Peyer's patch (tissue), 4 donors: ENCODE data around the gene CXCL16. TPM values are rescaled to one million over a fixed set of nuclear protein-coding genes. Genes with fewer than 3 reads are reported as not detected.
A peak's percentile ranks its signal among the peaks of the same experiment; 100 is the strongest.

ENCODE experiments used
- DNase-seq, 3 donors: peaks; one replicate each; pipeline ENCODE4 v3.0.0-alpha.2; 2017 to 2019
- H3K27ac ChIP-seq, 4 donors: fragments of 200-600 bp; sonication (generic); one replicate each; pipeline ENCODE4 v1.5.1; 2016 to 2019
- H3K27me3 ChIP-seq, 2 donors: fragments of 200-600 bp; sonication (generic); one replicate each; pipeline ENCODE4 v1.5.1; 2019
- H3K36me3 ChIP-seq, 3 donors: fragments of 200-600 bp; sonication (generic); one replicate each; pipeline ENCODE4 v1.5.1; 2016 to 2019
- H3K4me1 ChIP-seq, 4 donors: fragments of 200-600 bp; sonication (generic); one replicate each; pipeline ENCODE4 v1.5.1; 2016 to 2019
- H3K4me3 ChIP-seq, 4 donors: fragments of 200-600 bp; sonication (generic); 1 replicate in 3 of 4; 2 replicates in 1 of 4; pipeline ENCODE4 v1.5.1; 2016 to 2019; ENCODE audit warnings: mild to moderate bottlenecking in 1 of 4
- H3K9me3 ChIP-seq, 4 donors: fragments of 200-600 bp; sonication (generic); one replicate each; pipeline ENCODE4 v1.5.1; 2016 to 2019; ENCODE audit warnings: mild to moderate bottlenecking in 1 of 4
- POLR2A ChIP-seq, 2 donors: fragments of 450-650 bp; IDR thresholded peaks; one replicate each; pipeline ENCODE4 v1.5.1; 2017; ENCODE audit warnings: antibody characterized with exemption in 2 of 2, mild to moderate bottlenecking in 2 of 2, moderate library complexity in 2 of 2
- total RNA-seq, 4 donors: library from RNA; depleted of rRNA; stranded (reverse); fragments of >200 nt; gene quantifications; one replicate each; pipeline ENCODE4 v1.1.0, GENCODE V29; 2016
- TF ChIP-seq, protein P1 (sequence below), 6 experiments: fragments of 450-650 bp in 4 of 6; fragments of 200-600 bp in 2 of 6; sonication (generic) in 1 of 6; IDR thresholded peaks; one replicate each; pipeline ENCODE4 v1.5.1; 2017 to 2019; ENCODE audit warnings: antibody characterized with exemption in 6 of 6, mild to moderate bottlenecking in 3 of 6, moderate library complexity in 1 of 6

The CXCL16 gene
- total RNA-seq, 4 donors from 2014 or later: 24.8 to 33.1 (median 28.0) TPM

DNA sequence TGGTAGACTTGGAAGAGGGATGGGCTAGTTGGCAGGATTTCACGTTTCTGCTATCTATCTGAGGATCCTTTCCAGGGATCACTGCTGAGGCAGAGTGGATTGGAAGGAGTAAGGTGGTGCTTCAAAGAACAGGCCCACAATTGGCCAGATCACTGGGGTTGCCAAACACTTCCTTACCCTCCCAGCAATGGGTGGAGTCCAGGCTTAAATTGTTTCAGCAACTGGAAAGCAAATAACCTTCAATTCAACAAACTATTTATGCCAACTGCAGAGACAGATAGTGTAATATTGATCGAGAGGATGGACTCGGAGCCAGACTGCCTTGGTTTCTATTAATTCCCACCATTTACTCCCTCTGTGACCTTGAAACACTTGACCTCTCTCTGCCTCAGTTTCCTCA, 27.2 kb downstream of the CXCL16 start:
- H3K4me3 ChIP-seq: peak overlapping the region in 2 of 4 donors; percentile 84 to 87
- no peaks in the 10 kb centered on the region for H3K9me3 ChIP-seq
- DNase-seq: no peak
- H3K27ac ChIP-seq: peak overlapping the region; percentile 25 to 99 (median 88)
- H3K4me1 ChIP-seq: peaks cover 5 to 44% (median 13%) of the 10 kb centered on the region in 4 donors
- no peaks in the 10 kb centered on the region for H3K27me3 ChIP-seq
- H3K36me3 ChIP-seq: peaks cover 0 to 16% (median 0%) of the 10 kb centered on the region in 3 donors
- no peak for TF ChIP-seq POLR2A (IDR thresholded peaks at IDR 0.05)
- TF ChIP-seq, protein P1, sequence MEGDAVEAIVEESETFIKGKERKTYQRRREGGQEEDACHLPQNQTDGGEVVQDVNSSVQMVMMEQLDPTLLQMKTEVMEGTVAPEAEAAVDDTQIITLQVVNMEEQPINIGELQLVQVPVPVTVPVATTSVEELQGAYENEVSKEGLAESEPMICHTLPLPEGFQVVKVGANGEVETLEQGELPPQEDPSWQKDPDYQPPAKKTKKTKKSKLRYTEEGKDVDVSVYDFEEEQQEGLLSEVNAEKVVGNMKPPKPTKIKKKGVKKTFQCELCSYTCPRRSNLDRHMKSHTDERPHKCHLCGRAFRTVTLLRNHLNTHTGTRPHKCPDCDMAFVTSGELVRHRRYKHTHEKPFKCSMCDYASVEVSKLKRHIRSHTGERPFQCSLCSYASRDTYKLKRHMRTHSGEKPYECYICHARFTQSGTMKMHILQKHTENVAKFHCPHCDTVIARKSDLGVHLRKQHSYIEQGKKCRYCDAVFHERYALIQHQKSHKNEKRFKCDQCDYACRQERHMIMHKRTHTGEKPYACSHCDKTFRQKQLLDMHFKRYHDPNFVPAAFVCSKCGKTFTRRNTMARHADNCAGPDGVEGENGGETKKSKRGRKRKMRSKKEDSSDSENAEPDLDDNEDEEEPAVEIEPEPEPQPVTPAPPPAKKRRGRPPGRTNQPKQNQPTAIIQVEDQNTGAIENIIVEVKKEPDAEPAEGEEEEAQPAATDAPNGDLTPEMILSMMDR (IDR thresholded peaks at IDR 0.05): no peak

DNA sequence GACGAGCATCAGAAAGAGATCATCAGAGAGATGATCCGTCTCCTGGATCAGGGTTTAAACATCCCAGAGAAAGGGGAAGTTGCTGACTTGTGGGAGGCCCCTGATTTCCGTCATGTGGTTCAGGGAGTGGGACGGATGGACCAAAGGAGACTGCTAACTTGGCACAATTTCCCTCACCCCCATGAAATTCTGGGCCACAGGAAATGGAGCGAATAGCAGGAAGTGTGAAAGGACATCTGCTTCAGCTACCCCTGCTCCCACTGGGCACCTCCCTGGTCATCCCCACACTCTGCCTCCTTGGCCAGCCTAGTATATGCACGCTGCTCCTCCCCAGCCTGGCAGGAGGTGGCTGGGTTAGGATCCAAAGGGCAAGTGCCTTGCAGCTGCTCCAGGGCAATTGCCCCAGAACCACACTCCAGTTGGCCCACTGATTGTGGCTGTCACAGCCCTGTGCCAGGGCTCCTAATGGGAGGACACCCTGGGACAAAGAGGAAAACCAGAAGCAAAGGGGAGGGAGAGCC, 28.0 kb downstream of the CXCL16 start:
- H3K4me1 ChIP-seq: peaks cover 5 to 44% (median 13%) of the 10 kb centered on the region in 4 donors
- DNase-seq: peak; percentile 42 to 89 (median 86)
- H3K4me3 ChIP-seq: peak overlapping the region; percentile 65 to 90 (median 86)

DNA sequence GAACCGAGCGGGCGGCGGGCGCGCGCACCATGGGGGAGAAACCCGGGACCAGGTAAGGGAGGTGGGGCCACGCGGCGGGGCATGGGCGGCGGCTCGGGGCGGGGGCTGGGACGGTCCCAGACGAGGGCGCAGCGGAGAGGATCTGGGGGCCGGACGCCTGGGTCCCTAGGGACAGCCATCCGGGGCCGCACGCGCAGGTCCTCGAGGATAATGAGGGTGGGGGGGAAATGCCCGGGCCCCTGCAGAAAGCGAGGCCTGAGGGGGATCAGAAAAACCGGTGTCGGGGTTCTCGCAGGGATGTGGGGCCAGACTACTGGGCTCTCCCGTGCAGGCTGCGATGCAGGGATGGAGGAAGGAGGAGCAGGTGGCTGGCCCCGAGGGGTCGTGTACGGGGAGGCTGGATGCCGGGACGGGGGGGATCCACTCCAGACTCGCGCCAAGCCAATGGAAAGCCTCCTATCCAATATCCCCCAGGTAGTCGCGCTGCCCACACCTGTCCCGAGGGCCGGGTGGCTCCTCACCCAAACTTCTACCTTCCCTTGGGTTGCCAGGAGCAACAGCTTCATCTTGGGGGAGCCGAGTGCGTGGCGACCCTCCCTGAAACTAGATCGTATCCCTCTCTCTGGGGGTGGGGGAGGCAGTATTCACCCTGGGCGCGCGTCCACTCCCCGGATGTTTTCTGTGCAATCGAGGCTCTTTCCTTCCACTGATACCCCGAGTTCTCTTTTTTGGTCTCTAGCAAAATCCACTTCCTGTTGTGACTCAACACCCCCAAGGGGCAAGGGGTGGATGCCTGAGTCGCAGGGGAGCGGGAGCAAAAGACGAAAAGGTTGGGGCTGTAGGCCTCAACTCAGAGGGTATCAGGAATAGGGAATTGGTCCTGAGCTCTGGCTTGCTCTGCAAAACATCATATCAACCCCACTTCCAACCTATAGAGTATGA, 28.8 kb downstream of the CXCL16 start:
- no peaks in the 10 kb centered on the region for H3K27me3 ChIP-seq
- H3K4me3 ChIP-seq: peak overlapping the region; percentile 65 to 90 (median 86)
- peak overlapping the region; percentile 86 to 99 (median 92) for H3K27ac ChIP-seq
- peaks cover 0 to under 1% (median 0%) of the 10 kb centered on the region in 3 donors for H3K36me3 ChIP-seq
- peak in 2 of 3 donors; percentile 63 to 79 for DNase-seq
- no peaks in the 10 kb centered on the region for H3K9me3 ChIP-seq
- peaks cover 5 to 44% (median 13%) of the 10 kb centered on the region in 4 donors for H3K4me1 ChIP-seq
- TF ChIP-seq, protein P1 (IDR thresholded peaks at IDR 0.05): no peak
- peak; percentile 32 for TF ChIP-seq POLR2A (IDR thresholded peaks at IDR 0.05)

More for the DNA sequence above, 28.0 kb downstream of the CXCL16 start:
- Histone ChIP-seq H3K36me3 (peaks cover 0 to 8% (median 0%) of the 10 kb centered on the region in 3 donors), H3K27me3 (no peaks in the 10 kb centered on the region), H3K27ac (peak overlapping the region; percentile 86 to 99 (median 92)), H3K9me3 (no peaks in the 10 kb centered on the region)
- peak; percentile 47 to 71 for TF ChIP-seq POLR2A (IDR thresholded peaks at IDR 0.05)
- TF ChIP-seq, protein P1 (IDR thresholded peaks at IDR 0.05): no peak

DNA sequence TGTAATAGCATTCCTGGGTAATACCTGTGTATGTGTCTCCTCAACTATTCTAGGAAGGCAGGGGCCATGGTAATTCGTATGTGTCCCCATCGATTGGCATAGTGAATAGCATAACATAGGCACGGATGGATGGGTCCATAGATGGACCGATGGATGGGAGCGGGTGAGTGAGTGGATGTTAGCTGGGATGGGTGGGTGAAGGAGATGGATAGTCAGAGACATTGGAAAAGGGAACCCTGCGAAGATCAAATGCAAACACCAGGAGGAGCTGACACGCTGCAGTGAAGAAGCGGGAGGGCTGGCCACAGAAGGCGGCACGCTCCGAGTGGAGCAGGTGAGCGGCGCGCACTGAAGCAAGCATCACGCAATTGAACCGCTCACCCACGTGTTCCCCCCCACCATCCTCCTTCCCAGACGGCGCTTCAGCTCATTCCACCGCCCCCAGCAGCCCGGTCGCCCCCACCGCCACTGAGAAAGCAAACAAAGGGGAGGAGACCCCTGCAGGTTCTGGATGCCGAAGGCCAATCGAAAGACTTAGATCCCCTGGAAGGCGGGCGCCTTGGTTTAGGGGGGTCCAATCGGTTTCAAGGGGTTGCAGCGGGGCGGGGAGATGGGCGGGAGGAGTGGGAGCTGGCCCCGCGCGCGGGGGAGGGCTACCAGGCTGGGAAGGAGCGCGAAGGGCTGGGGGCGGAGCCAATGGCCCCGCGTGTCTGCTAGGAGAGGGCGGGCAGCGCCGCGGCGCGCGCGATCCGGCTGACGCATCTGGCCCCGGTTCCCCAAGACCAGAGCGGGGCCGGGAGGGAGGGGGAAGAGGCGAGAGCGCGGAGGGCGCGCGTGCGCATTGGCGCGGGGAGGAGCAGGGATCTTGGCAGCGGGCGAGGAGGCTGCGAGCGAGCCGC, 29.7 kb downstream of the CXCL16 start, which contains the start of gene ARRB2:
ARRB2 (plus strand) TSS at position 839 of the 899 bp plus-strand sequence. CDS start 90 bp downstream, outside the sequence.
- H3K4me1 ChIP-seq: peaks cover 5 to 42% (median 10%) of the 10 kb centered on the region in 4 donors
- H3K27me3 ChIP-seq: no peaks in the 10 kb centered on the region
- peak within 1 kb of the TSS; percentile 86 to 99 (median 92) for H3K27ac ChIP-seq
- TF ChIP-seq POLR2A (IDR thresholded peaks at IDR 0.05): peak in 1 of 2 donors; percentile 73
- TF ChIP-seq, protein P1 (IDR thresholded peaks at IDR 0.05): peak; percentile 60 to 88 (median 78)
- peak within 1 kb of the TSS; percentile 65 to 90 (median 86) for H3K4me3 ChIP-seq
- peak; percentile 98 to 99 (median 99) for DNase-seq
- H3K9me3 ChIP-seq: no peaks in the 10 kb centered on the region
- H3K36me3 ChIP-seq: no peaks in the 10 kb centered on the region

DNA sequence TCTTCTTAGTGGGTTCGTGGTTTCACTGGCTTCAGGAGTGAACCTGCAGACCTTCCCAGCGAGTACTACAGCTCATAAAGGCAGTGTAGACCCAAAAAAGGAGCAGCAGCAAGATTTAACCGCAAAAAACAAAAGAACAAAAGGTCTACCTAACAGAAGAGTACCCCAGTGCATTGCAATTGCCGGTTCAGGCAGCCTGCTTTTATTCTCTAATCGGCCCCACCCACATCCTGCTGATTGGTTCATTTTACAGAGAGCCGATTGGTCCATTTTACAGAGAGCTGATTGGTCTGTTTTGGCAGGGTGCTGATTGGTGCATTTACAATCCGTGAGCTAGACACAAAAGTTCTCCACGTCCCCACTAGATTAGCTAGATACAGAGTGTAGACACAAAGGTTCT, 31.3 kb downstream of the CXCL16 start:
- no peaks in the 10 kb centered on the region for H3K9me3 ChIP-seq
- DNase-seq: no peak
- H3K27ac ChIP-seq: no peak overlapping the region
- H3K36me3 ChIP-seq: no peaks in the 10 kb centered on the region
- H3K4me3 ChIP-seq: no peak overlapping the region
- TF ChIP-seq, protein P1 (IDR thresholded peaks at IDR 0.05): no peak
- TF ChIP-seq POLR2A (IDR thresholded peaks at IDR 0.05): no peak
- H3K27me3 ChIP-seq: no peaks in the 10 kb centered on the region
- H3K4me1 ChIP-seq: peaks cover 5 to 31% (median 8%) of the 10 kb centered on the region in 4 donors
